Testis (tissue), 3 donors: Measurements from ENCODE around the gene MYO1E. TPM values are rescaled to one million over a fixed set of nuclear protein-coding genes. Genes with fewer than 3 reads are reported as not detected.

ENCODE experiments used
- DNase-seq: peaks from one replicate; pipeline ENCODE4 v3.0.0-alpha.2; 2019
- H3K27ac ChIP-seq, 2 donors: fragments of 200-600 bp; sonication (generic); one replicate each; pipeline ENCODE4 v1.5.1; 2019
- H3K27me3 ChIP-seq: fragments of 200-600 bp; sonication (generic); one replicate; pipeline ENCODE4 v1.5.1; 2019
- H3K36me3 ChIP-seq: fragments of 200-600 bp; sonication (generic); one replicate; pipeline ENCODE4 v1.5.1; 2017; ENCODE audit warnings: low read depth; ENCODE audit errors: missing control alignments
- H3K4me1 ChIP-seq: fragments of 200-600 bp; sonication (generic); one replicate; pipeline ENCODE4 v1.5.1; 2019
- H3K4me3 ChIP-seq, 2 donors: fragments of 200-600 bp; sonication (generic); one replicate each; pipeline ENCODE4 v1.5.1; 2017 to 2019
- H3K9me3 ChIP-seq: fragments of 200-600 bp; sonication (generic); one replicate; pipeline ENCODE4 v1.5.1; 2017
- POLR2A ChIP-seq: fragments of 450-650 bp; IDR thresholded peaks from one replicate; pipeline ENCODE4 v1.6.1; 2017; ENCODE audit warnings: antibody characterized with exemption, mild to moderate bottlenecking, moderate library complexity
- WGBS, 2 donors: methylation state at CpG; one replicate each; pipeline ENCODE4 v1.1.5; 2018; 5-methylcytosine and 5-hydroxymethylcytosine counted together
- intact Hi-C: fragments of 100-400 bp; cut with DNase I; formaldehyde crosslinking; loops from one replicate; pipeline ENCODE4 v1.15.1; 2023; ENCODE audit warnings: low total_unique reads
- polyA plus RNA-seq: library from polyadenylated mRNA; stranded (reverse); fragments of 350-450 nt; fragmentation: Illumina TruSeq; extraction: RNeasy Lipid Tissue Mini Kit (QIAGEN cat#74804); gene quantifications from one replicate; pipeline ENCODE4 v1.2.3, GENCODE V29; 2014; ENCODE audit warnings: low read depth, low replicate concordance; ENCODE audit not compliant: insufficient read depth
- total RNA-seq, 2 donors: library from RNA; depleted of rRNA; stranded (reverse); fragments of >200 nt; gene quantifications; one replicate each; pipeline ENCODE4 v1.2.3, GENCODE V29; 2016
- TF ChIP-seq, protein P1 (sequence below), 3 experiments: fragments of 450-650 bp in 2 of 3; fragments of 200-600 bp in 1 of 3; sonication (generic) in 1 of 3; IDR thresholded peaks; one replicate each; pipeline ENCODE4 v1.5.1; 2016 to 2019; ENCODE audit warnings: antibody characterized with exemption in 3 of 3, mild to moderate bottlenecking in 2 of 3, moderate library complexity in 1 of 3

MYO1E gene
- total and polyA plus RNA-seq, 3 donors from 2014 or later: 14.3 to 23.4 (median 22.5) TPM

DNA sequence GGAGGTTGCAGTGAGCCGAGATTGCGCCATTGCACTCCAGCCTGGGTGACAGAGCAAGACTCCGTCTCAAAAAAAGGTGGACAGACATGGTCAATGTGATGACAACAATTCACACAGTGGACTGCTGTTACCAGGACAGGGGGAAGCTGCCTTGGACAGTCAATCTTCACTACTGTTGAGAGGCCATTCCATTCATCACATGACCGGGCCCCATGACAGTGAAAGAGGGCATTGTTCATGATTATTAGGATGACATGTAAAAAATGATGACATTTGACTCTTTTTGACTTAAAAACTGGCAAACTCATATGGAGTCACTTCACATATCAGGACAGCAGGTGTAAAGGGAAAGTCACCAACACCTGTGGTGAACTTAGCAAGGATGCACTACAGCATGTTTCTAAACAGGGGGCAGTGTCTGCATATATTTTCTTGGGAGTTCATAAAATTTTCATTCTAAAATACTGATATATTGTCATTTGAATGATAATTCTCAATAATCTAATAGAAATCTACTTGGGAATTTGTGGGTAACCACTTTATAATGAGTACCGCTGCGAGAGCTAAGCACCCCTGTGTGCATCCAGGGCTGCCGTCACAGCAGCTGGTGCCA is 200.3 kb downstream of the MYO1E start:
- TF ChIP-seq, protein P1, sequence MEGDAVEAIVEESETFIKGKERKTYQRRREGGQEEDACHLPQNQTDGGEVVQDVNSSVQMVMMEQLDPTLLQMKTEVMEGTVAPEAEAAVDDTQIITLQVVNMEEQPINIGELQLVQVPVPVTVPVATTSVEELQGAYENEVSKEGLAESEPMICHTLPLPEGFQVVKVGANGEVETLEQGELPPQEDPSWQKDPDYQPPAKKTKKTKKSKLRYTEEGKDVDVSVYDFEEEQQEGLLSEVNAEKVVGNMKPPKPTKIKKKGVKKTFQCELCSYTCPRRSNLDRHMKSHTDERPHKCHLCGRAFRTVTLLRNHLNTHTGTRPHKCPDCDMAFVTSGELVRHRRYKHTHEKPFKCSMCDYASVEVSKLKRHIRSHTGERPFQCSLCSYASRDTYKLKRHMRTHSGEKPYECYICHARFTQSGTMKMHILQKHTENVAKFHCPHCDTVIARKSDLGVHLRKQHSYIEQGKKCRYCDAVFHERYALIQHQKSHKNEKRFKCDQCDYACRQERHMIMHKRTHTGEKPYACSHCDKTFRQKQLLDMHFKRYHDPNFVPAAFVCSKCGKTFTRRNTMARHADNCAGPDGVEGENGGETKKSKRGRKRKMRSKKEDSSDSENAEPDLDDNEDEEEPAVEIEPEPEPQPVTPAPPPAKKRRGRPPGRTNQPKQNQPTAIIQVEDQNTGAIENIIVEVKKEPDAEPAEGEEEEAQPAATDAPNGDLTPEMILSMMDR (IDR thresholded peaks at IDR 0.05): no peak
- TF ChIP-seq POLR2A: no peak
- DNase-seq: no peak
- no peak overlapping the region for H3K27ac ChIP-seq
- intact Hi-C loops: no loop called here
- no peaks in the 10 kb centered on the region for H3K9me3 ChIP-seq
- WGBS, 2 donors: 99 to 100% methylated on average over 7 of the region's 7 CpGs
- no peaks in the 10 kb centered on the region for H3K4me1 ChIP-seq
- no peak overlapping the region for H3K4me3 ChIP-seq
- no peaks in the 10 kb centered on the region for H3K36me3 ChIP-seq
- no peaks in the 10 kb centered on the region for H3K27me3 ChIP-seq

DNA sequence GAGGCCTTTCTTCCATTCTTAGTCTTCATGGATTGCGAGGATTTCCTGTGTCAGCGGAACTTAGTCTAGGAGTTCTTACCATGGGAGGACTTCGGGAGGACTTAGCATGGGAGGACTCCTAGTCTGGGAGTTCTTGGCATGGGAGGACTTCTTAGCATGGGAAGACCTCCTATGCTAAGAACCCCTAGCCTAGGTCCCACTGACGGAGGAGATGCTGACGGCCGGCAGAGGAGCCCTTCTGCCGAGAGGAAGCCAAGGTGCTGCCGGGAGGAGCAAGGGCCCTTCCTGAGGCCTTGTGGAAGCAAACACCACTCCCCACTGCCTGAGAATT is 201.6 kb downstream of the MYO1E start:
- no peaks in the 10 kb centered on the region for H3K36me3 ChIP-seq
- TF ChIP-seq, protein P1 (IDR thresholded peaks at IDR 0.05): no peak
- no peak for TF ChIP-seq POLR2A
- H3K27me3 ChIP-seq: no peaks in the 10 kb centered on the region
- no peaks in the 10 kb centered on the region for H3K4me1 ChIP-seq
- H3K27ac ChIP-seq: no peak overlapping the region
- no peaks in the 10 kb centered on the region for H3K9me3 ChIP-seq
- no peak overlapping the region for H3K4me3 ChIP-seq
- intact Hi-C loops: no loop called here
- WGBS, 2 donors: 99 to 100% methylated on average over 3 to 8 of the region's 8 CpGs
- DNase-seq: no peak

DNA sequence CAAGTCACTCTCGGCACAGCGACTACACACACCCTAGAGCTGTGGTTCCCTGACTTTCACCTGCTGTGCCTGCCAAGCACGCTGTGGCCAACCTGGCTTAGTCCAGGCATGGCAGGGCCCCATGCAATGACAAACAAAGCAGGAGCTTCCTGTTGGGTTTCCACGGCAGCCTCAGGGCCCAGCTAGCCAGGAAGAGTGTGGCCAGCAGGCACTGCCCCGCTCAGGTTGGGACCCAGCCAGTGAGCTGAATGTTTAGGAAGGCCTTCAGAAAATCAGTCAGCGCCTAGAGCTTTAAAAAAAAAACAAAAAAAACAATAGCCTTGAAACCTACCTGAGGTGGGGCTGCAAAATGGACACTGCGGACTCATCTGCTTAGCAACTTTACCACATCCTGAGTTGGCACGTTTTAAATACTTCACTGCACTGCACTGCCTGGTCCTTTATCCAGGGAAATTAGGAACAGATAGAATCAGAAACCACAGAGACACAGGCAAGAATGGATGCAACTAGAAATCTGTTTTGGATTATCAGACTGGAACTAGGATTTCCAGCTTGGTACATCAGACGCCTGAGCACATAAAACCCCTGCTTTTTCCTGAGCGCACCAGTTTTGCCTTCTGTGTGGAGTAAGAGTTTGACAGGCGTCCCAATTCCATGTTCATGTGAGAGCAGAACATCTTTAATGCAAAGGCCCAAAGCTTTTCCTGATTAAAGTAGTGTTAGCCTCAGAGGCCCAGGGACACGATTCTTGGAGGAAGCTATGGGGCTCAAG is 202.2 kb downstream of the MYO1E start:
- intact Hi-C loops: no loop called here
- peak overlapping the region in 1 of 2 donors; percentile 32 for H3K27ac ChIP-seq
- no peaks in the 10 kb centered on the region for H3K9me3 ChIP-seq
- no peak for DNase-seq
- H3K36me3 ChIP-seq: no peaks in the 10 kb centered on the region
- H3K27me3 ChIP-seq: no peaks in the 10 kb centered on the region
- no peaks in the 10 kb centered on the region for H3K4me1 ChIP-seq
- no peak for TF ChIP-seq POLR2A
- TF ChIP-seq, protein P1 (IDR thresholded peaks at IDR 0.05): no peak
- 84 to 89% methylated on average over 12 of the region's 12 CpGs for WGBS, 2 donors
- H3K4me3 ChIP-seq: no peak overlapping the region

DNA sequence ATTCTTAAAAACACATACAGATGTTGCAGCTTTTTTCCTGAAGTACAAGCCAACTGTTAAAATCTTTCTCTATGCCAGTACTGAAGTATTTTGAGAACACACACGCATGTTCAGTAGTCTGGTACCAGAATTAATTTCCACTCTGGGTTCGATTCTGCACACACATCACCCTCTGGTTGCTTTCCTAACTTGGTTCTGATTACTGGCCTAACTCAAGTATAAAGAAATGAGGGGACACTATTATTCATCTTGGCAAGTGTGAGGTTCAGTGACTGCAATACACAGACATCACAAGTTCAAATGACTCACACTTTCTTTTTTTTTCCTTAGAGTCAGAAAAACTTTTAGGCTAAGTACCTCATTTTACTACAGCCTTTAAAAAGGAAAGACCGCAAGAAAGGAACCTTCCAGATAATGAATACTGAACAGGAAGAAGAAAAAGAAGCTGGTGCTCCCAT is 203.4 kb downstream of the MYO1E start:
- Histone ChIP-seq H3K27ac (peak overlapping the region in 1 of 2 donors; percentile 32), H3K27me3 (no peaks in the 10 kb centered on the region), H3K9me3 (no peaks in the 10 kb centered on the region), H3K36me3 (no peaks in the 10 kb centered on the region), H3K4me3 (no peak overlapping the region), H3K4me1 (no peaks in the 10 kb centered on the region)
- DNase-seq: no peak
- intact Hi-C loops: loop anchor here (10.0 kb wide), 1 partner anchor 206 kb away; the partner anchor contains the start of gene MYO1E
- 63 to 73% methylated on average over 3 of the region's 3 CpGs for WGBS, 2 donors
- TF ChIP-seq, protein P1 (IDR thresholded peaks at IDR 0.05): no peak
- no peak for TF ChIP-seq POLR2A
